ENCODE measurements around the gene FLYWCH2. TPM values are rescaled to one million over a fixed set of nuclear protein-coding genes. Genes with fewer than 3 reads are reported as not detected.
"Not testable (repeated sequence)": the region's sequence is repeated elsewhere in the genome, so short reads cannot be mapped to it uniquely, and the experiment has no call there.

Gene FLYWCH2
- total and polyA plus RNA-seq, 2 donors from 2014 or later: 31.3 to 52.5 TPM

- FAIRE-seq (no peak), DNase-seq (no peak)
- H3K36me3 ChIP-seq (ENCODE audit: control insufficient read depth in 2 of 3, insufficient read depth in 3 of 3, low read length in 3 of 3): peaks cover 2 to 20% (median 5%) of the 10 kb centered on the region in 3 donors
- no peaks in the 10 kb centered on the region for H3K9me3 ChIP-seq (ENCODE audit: control insufficient read depth in 2 of 3, insufficient read depth in 1 of 3, low read length in 3 of 3)
- H3K9ac ChIP-seq (ENCODE audit: low read length in 3 of 3): no peak overlapping the region
- no peak overlapping the region for H3K4me3 ChIP-seq (ENCODE audit: low read length in 3 of 3)
- H3K27ac ChIP-seq (ENCODE audit: low read depth in 2 of 2, low read length in 2 of 2): no peak overlapping the region
- no peaks in the 10 kb centered on the region for H3K4me1 ChIP-seq (ENCODE audit: control insufficient read depth in 2 of 3, insufficient read depth in 2 of 3, low read depth in 1 of 3, low read length in 3 of 3)
- intact Hi-C loops (cut with DNase I): no loop called here
- no peak for TF ChIP-seq CTCF (IDR thresholded peaks at IDR 0.05; ENCODE audit: borderline replicate concordance, extremely low read depth, insufficient read depth)
- no peaks in the 10 kb centered on the region for H3K27me3 ChIP-seq (ENCODE audit: control insufficient read depth, insufficient read depth, low read length)
Measured at GRCh38 chr16:2937170-2937569, 54.2 kb downstream of the FLYWCH2 start.

GRCh38 chr16:2938206-2938605 lies 55.2 kb downstream of the FLYWCH2 start:
- no peak for TF ChIP-seq CTCF (IDR thresholded peaks at IDR 0.05; ENCODE audit: borderline replicate concordance, extremely low read depth, insufficient read depth)
- Histone ChIP-seq H3K36me3 (ENCODE audit: control insufficient read depth in 2 of 3, insufficient read depth in 3 of 3, low read length in 3 of 3) (peaks cover 2 to 24% (median 5%) of the 10 kb centered on the region in 3 donors), H3K9me3 (ENCODE audit: control insufficient read depth in 2 of 3, insufficient read depth in 1 of 3, low read length in 3 of 3) (no peaks in the 10 kb centered on the region), H3K4me3 (ENCODE audit: low read length in 3 of 3) (no peak overlapping the region), H3K27me3 (ENCODE audit: control insufficient read depth, insufficient read depth, low read length) (no peaks in the 10 kb centered on the region), H3K4me1 (ENCODE audit: control insufficient read depth in 2 of 3, insufficient read depth in 2 of 3, low read depth in 1 of 3, low read length in 3 of 3) (no peaks in the 10 kb centered on the region), H3K9ac (ENCODE audit: low read length in 3 of 3) (no peak overlapping the region), H3K27ac (ENCODE audit: low read depth in 2 of 2, low read length in 2 of 2) (no peak overlapping the region)
- intact Hi-C loops (cut with DNase I): no loop called here
- DNase-seq: no peak
- FAIRE-seq: no peak

- Histone ChIP-seq H3K36me3 (ENCODE audit: control insufficient read depth in 2 of 3, insufficient read depth in 3 of 3, low read length in 3 of 3) (peaks cover 2 to 24% (median 5%) of the 10 kb centered on the region in 3 donors), H3K4me3 (ENCODE audit: low read length in 3 of 3) (no peak overlapping the region), H3K4me1 (ENCODE audit: control insufficient read depth in 2 of 3, insufficient read depth in 2 of 3, low read depth in 1 of 3, low read length in 3 of 3) (no peaks in the 10 kb centered on the region), H3K9ac (ENCODE audit: low read length in 3 of 3) (no peak overlapping the region), H3K27ac (ENCODE audit: low read depth in 2 of 2, low read length in 2 of 2) (no peak overlapping the region), H3K27me3 (ENCODE audit: control insufficient read depth, insufficient read depth, low read length) (no peaks in the 10 kb centered on the region), H3K9me3 (ENCODE audit: control insufficient read depth in 2 of 3, insufficient read depth in 1 of 3, low read length in 3 of 3) (no peaks in the 10 kb centered on the region)
- TF ChIP-seq CTCF (IDR thresholded peaks at IDR 0.05; ENCODE audit: borderline replicate concordance, extremely low read depth, insufficient read depth): no peak
- intact Hi-C loops (cut with DNase I): no loop called here
- no peak for FAIRE-seq
- DNase-seq: no peak
Measured at GRCh38 chr16:2939968-2940367, 57.0 kb downstream of the FLYWCH2 start.

- intact Hi-C loops (cut with DNase I): no loop called here
- no peak for TF ChIP-seq CTCF (IDR thresholded peaks at IDR 0.05; ENCODE audit: borderline replicate concordance, extremely low read depth, insufficient read depth)
- no peak for DNase-seq
- FAIRE-seq: no peak
- Histone ChIP-seq H3K27ac (ENCODE audit: low read depth in 2 of 2, low read length in 2 of 2) (no peak overlapping the region), H3K9me3 (ENCODE audit: control insufficient read depth in 2 of 3, insufficient read depth in 1 of 3, low read length in 3 of 3) (no peaks in the 10 kb centered on the region), H3K9ac (ENCODE audit: low read length in 3 of 3) (no peak overlapping the region), H3K4me3 (ENCODE audit: low read length in 3 of 3) (no peak overlapping the region), H3K27me3 (ENCODE audit: control insufficient read depth, insufficient read depth, low read length) (no peaks in the 10 kb centered on the region), H3K4me1 (ENCODE audit: control insufficient read depth in 2 of 3, insufficient read depth in 2 of 3, low read depth in 1 of 3, low read length in 3 of 3) (no peaks in the 10 kb centered on the region), H3K36me3 (ENCODE audit: control insufficient read depth in 2 of 3, insufficient read depth in 3 of 3, low read length in 3 of 3) (peaks cover 4 to 28% (median 5%) of the 10 kb centered on the region in 3 donors)
Measured at GRCh38 chr16:2942045-2942444, 59.0 kb downstream of the FLYWCH2 start.

GRCh38 chr16:2943716-2944115 lies 60.7 kb downstream of the FLYWCH2 start:
- H3K9me3 ChIP-seq (ENCODE audit: control insufficient read depth in 2 of 3, insufficient read depth in 1 of 3, low read length in 3 of 3); H3K27ac ChIP-seq (ENCODE audit: low read depth in 2 of 2, low read length in 2 of 2); H3K9ac ChIP-seq (ENCODE audit: low read length in 3 of 3); DNase-seq; FAIRE-seq; intact Hi-C loops (cut with DNase I); H3K4me3 ChIP-seq (ENCODE audit: low read length in 3 of 3); H3K4me1 ChIP-seq (ENCODE audit: control insufficient read depth in 2 of 3, insufficient read depth in 2 of 3, low read depth in 1 of 3, low read length in 3 of 3); H3K27me3 ChIP-seq (ENCODE audit: control insufficient read depth, insufficient read depth, low read length): not testable (repeated sequence)
- peaks cover 4 to 22% (median 5%) of the 10 kb centered on the region in 3 donors for H3K36me3 ChIP-seq (ENCODE audit: control insufficient read depth in 2 of 3, insufficient read depth in 3 of 3, low read length in 3 of 3)
